Stimulated activated CD8-positive, alpha-beta memory T cell treated with anti-CD3 and anti-CD28 coated beads, Interleukin-4, amount 100 ng/mL, for 48 hours (primary cell): ENCODE measurements around the gene GRIA1.

Source experiments
- DNase-seq: peaks from one replicate; pipeline ENCODE4 v3.0.0-alpha.2; 2020

Gene GRIA1

DNA sequence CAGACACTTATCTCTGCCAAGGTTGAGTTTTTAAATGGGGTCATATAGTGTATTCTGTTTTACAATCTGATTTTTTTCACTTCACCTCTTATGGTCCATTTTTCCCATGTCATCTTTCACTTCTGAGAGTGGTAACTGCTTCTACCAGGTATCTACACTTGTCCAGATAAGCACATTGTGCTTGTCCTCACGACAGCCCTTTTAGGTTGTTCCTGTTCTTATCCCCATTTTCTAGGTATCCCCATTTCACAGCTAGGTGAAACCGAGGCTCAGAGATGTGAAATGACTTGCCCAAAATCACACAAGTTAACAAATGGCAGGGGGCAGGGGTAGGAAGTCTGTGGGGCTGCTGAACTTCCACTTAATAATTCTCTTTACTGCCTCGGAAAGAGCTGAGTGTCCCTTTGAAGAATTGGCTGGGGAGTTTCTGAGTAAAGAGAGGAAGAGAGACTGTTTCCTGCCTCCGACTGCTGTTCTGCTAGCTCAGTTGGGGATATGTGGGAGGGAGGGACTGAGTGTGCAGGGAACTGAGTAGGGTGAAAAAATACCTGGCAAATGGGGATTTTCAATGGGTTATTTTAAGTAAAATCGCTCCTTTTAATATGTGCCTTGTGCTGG is 255.4 kb downstream of the GRIA1 start:
- no peak for DNase-seq

DNA sequence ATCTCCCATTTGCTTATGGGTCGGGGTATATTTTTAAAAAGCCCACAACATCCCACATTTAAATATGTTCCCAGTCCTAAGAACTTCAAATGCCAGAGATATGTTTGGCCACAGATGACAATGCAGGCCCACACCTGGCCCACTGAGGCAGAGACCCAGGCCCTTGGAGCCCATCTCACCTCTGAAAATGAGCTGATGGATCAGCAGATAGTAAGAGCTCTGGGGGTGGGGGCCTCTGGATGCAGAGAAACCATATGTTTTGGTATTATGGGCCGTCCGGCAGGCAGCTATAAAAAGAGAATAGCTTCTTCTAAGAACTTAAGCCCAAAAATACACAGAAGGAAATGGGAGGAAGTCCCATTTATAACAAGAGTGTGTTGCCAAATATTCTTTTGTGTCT is 256.0 kb downstream of the GRIA1 start:
- no peak for DNase-seq

DNA sequence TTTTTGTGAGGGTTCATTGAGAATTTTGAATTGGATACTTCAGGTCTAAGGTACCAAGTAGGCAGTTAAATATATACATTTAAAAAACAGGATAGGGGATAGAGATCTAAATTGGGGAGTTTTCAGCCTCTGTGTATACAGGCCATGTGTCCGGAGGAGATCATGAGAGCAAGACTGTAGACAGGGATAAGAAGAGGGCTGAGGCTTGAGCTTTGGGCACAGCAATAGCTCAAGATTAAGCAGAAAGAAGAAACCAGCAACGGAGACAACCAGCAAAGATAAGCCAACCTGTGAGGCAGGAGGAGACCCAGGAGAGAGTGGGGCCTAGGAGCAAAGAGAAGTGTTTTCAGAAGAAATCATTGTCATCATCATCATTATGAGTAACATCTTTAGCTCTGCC is 258.4 kb downstream of the GRIA1 start:
- DNase-seq = no peak

DNA sequence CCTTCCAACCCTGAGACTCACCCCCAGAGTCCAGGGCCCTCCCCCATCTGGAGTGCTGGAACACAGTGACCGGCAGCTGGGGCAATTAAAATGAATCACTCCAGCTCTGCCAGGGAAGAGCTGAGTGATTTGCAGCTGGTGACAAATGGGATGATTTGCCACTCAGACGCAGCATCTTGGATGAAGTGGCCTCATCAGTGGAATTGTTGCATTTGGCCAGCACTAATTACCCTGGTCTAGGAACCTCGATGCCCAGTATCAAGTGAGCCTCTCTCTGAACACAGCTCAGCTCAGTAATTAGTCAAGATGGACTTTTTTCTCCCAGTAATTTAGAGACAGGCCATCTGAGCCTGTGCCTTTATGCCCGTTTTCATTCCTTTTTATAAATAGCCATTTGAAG is 259.5 kb downstream of the GRIA1 start:
- no peak for DNase-seq

DNA sequence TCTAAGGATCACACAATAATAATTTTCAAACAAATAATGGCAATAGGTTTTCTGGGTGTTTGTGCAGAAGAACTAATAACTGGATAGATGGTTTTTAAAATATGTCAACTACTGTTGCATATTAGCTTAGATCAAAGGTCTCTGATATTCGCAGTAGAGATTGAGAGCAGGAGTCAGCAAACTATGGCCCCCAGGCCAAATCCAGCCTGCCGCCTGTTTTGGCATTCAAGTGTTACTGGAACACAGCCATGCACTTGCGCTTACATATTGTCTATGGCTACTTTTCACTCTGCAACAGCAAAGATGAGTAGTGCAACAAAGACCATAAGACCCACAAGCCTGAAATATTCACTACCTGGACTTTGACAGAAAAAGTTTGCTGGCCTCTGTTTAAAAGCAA is 260.8 kb downstream of the GRIA1 start:
- DNase-seq = no peak

DNA sequence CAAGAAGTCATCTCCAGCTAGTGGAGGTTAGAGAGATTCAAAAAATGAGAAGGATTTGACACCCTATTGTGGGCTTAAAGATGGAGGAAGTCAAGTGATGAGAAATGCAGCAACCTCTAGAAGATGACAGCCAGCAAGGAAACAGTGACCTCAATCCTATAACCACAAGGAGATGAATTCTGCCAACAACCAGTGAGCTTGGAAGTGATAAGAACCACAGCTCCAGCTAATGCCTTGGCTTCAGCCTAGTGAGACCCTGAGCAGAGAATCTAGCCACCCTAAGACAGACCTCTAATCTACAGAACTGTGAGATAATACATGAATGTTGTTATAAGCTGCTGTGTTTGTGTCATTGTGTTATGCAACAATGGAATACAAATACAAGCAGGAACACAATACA is 262.4 kb downstream of the GRIA1 start:
- no peak for DNase-seq

DNA sequence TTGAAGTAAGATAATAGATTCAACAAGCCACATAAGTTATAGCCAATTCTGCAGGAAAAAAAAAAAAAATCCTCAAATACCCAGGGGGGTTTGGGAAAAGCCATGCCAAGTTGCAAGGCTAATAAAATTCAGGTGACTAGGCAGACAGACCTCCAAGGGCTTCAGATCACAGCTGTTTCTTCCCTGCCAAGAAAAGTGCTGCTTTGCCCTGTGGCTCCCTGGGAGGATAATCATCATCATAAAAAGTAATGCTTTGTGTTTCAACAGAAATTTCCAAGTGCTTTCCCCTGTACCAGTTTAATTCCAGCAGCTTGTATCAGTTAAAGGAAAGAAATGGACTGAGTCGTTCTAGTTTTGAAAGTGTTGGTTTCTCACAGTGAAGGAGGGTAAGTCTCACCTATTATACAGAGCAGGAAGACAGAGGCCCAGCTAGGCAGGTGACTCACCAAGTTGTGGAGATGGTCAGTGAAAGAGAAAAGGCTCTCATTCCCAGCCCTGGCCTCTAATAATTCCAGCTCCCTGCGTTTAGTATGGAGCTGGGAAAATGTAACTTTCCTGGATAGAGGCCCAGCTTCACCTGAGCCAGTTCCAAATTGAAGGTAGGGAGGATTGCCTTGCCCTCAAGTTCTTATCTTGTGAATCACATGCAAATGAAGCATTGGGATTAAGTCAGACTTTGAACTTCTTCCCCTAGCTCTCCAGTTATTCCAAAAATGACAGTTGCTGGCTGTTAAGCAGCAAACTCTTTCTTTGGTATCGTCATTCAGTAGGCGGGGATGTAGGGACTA is 263.4 kb downstream of the GRIA1 start:
- no peak for DNase-seq

DNA sequence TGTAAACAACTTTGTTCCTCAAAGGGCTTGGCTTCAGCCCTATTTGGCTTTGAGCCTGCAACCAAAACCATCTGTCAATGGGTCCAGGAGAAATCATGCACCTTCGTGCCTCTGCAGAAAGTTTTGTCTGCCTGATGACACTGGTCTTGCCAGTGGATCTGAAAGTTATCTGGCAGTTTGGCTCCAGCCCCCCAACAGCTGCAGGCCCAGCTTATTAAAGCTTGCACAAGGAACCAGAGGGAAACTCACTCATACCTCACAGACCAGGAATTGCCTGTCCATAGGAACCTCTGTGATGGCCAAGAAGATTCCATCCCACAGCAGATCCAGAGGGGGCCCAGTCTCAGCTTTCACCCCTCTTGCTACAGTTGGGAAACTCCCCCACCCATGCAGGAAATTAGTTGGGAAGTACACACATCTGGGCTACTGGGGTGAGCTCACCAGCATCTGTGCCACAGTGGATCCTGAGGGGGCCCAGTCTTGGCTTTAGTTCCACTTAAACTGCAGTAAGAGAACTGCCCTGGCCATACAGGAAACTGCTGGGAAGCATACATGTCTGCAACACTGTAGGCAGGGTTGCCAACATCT is 265.5 kb downstream of the GRIA1 start:
- no peak for DNase-seq

DNA sequence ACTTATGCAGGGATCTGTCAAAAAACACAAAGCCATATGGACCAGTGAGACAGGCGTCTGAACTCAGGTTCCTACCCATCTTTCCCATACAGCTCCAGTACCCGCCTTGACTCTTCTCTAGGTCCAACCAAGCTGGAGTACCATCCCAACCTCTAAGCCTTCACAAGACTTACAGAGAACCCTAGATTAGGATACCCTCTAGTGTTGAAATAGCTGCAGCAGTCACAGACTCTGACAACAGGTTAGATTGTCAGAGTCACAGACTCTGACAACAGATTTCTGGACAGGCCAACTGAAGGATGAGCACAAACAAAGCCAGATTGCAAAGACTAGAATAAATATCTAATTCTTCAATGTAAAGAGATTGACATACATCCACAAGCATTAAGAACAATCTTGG is 266.1 kb downstream of the GRIA1 start:
- DNase-seq = no peak

DNA sequence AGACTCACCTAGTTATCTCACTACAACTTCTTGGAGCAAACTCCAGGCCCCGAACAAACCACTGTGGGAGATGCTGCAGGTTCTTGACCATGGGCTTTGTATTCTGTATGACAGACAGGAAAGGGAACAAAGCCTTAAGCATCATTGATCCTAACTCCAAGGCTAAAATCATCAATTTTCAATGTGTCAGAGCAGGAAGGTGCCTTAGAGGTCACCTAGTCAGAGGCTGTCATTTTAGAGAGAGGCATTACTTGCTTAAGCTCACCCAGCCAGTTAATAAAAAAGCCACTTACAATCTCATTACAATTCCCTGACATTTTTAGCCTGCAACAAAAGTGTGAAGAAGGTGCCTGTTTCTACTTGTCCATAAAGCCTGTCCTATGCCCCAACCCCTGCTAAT is 275.5 kb downstream of the GRIA1 start:
- no peak for DNase-seq

DNA sequence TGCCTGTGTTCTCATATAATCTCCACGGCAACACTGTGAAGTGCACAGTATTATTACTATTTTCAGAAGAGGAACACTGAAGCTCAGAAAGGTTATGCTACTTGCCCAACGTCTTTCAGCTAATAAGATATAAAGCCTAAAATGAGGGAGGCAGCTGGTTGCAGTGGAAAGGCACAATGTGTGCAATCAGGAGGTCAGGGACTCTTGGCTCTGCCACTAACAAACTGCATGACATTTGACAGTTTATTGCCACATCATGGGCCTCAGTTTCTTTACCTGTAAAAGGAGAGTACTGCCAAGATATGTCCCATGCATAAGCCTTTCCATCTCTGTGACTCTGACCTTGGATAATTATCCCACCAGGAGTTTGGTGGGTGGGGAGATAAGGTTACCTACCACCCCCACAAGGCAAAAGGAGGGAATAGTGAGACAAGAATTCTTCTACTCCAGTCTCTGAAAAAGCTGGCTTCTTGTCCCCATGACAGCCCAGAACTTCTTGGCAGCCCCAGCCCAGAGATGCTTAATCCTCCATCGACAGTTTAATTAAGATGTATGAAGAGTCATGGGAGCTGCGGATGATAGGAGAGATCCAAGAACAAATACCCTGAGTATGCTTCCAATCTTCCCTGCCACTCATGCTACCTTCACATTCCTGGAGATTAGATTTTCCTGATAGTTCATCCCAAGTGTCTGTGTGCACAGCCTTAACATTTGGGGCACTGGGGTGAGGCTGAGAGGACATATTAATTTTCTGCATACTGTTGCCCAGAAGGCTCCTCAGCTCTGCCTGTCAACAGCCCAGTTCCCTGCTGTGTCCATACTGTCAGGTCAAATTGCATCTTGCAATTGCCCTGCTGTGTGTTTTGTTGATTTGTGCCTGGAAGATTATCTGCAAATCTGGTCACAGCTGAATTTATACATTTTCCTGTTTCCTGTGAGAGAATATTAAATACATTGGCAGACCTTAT is 277.0 kb downstream of the GRIA1 start:
- no peak for DNase-seq

DNA sequence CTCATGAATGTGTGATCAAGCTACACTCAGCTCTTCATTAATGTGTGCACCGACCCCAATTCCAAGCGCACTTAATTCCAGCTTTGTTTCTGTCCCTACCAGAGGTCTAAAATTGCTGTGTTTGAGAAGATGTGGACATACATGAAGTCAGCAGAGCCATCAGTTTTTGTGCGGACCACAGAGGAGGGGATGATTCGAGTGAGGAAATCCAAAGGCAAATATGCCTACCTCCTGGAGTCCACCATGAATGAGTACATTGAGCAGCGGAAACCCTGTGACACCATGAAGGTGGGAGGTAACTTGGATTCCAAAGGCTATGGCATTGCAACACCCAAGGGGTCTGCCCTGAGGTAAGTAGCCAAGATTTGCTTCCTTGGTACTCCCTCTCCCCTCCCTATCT is 279.6 kb downstream of the GRIA1 start:
- DNase-seq = no peak

DNA sequence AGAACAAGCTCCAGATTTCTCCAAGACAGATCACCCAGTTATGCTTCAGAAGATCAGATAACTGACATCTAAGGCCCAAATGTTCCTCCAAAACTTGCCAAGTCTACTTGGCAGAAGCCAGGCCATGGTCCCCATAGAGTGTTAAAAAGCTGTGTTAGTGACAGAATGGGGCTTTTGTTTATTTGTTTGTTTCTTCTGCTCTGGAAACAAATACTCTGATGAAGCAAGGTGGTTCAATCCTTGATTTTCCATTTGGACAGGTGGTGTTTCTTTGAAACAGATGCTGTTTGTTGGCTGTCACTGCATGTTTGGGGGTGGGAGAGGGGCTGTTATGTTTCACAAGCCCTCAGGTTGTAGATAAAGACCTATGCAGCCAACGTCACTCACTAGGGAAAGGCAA is 284.2 kb downstream of the GRIA1 start:
- DNase-seq = no peak

DNA sequence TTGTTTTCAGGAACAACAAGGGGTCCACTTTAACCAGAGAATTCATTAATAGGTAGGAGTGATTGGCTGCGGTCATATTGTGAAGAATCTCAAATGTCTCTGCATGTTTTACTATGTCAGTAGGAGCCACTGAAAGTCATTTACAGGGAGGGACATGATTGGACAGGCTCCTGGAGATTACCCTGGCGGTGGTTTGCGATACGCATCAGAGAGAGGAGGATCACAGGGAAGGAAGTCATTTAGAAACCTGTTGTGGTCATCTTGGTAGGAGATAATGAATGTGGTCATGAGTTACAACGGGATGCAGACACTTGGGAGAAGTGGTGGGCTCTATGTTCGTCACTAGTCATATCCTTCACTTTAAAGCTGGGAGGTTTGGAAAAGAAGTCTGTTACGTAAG is 285.5 kb downstream of the GRIA1 start:
- no peak for DNase-seq

DNA sequence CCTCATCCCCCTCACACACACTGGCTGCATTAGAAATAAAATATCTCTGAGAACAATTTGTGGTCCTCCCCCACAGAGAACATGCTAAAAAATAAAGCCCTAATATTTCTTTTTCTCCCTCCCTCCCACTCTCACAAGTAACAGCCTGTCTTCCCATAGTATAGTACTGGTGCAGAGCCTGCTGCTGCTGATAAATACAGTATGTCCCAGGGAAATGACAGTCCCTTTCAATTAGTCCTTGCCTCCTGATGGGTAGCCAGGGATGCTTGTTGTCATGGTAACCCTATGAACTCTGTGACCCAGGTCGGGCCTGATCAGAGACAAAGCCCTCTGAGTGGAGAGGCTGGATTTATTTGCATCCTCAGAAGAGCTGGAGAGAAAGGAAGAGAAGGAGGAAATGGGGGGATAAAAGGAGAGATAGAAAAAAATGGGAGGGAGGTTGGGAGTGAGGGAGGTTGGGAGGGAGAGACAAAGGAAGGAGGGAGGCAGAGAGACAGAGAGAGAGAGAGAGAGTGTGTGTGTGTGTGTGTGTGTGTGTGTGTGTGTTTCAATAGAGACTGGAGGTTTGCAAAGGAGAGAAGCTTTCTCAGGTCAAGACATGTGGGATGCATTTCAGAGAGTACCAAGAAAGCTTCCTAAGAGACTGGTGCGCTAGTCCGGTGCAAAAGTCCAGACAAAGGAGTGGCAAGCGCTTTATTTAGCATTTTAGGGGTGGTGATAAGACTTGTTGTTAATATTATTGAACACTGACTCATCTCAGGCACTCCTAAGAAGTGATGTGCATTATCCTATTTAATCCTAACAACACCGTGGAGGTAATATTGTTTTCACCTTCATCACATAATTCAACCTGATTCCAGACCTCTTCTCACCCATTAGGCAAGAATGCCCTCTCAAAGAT is 287.5 kb downstream of the GRIA1 start:
- DNase-seq = no peak

DNA sequence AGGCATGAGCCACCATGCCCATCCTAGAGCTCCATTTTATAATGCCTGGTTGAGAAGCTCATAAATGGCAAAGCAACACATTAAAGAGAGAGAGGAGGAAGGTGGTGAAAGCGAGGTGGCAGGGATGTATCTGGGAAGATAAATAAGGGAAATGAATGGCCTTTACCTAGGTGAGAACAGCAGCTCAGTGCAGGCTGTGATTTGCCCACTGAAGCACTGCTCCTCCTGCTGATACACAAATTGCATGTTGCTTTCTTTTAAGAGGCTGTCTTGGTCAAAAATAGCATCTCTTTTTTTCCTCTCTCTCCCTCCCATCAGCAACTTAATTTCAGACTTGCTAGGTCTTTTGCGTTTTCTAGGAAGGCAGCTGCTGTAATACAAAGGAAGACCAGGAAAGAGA is 289.4 kb downstream of the GRIA1 start:
- no peak for DNase-seq

DNA sequence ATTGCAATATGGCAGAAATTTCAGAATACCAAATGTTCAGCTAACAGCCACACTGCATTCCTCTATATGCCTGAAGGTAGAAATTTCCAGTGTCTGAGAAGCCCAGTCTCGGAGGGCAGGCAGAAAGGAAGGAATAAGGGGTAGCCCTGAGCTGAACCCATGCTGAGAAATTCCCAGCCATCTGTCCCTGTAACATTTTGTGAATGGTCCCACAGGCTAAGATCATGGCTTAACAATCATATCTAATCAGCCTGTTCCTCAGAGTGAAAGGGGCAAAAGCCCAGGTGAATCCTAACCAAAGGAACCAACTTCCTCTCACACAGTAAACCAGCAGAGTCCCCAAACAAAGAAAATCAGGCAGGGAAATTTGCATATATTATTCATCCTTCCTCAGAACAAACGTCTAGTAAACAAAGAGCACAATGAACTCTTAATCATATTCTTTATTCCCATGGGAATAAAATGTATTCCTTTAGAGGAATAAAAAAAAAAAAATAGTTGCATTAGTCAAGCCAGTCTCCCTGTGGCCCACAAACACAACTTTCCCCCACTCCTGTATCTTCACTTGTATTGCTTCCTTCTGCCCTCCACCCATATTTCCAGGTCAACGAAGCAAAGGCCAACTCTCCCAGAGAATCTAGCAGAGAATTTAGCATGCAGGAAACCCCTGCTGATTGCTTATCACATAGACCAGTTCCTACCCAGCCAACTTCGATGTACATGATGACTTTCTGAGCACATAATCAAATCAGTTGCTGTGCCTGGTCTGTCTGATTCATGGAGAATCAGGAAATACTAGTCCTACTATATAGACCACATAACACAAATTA is 290.6 kb downstream of the GRIA1 start:
- DNase-seq = no peak

DNA sequence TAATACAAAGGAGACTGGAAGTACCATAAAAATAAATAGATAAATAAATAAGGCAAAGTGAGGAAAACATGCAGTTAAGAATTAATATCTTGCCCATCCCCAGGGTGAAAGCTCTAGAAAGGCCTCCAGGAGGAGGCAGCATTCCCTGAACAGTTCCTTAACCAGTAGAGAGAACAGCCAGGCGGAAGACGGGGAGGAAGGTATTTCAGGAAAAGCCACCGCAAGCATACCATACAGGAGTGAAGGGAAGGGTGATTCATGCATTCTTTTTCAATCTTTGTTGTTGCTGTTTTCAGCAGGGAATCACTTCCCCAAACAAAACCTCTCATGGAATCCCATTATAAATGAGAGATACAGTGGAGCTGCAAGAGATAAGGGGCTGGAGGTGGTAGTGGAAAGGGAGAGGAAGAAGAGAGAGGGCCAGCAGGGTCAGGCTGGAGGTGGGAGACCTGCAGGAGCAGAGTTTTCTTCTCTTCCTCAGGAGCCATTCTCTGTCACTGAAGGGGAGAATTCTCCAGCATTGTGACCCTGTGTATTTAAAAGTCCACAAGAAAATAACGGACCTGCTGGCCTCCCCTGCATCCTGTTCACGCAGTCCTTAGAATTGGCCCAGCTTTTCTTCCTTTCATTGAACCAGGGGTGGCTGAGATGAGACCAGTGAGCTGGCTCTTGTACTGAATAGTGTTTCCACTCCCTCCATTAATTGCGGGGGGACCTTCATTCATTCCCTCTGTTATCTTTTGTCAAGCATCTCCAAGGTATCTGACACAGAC is 292.3 kb downstream of the GRIA1 start:
- no peak for DNase-seq

DNA sequence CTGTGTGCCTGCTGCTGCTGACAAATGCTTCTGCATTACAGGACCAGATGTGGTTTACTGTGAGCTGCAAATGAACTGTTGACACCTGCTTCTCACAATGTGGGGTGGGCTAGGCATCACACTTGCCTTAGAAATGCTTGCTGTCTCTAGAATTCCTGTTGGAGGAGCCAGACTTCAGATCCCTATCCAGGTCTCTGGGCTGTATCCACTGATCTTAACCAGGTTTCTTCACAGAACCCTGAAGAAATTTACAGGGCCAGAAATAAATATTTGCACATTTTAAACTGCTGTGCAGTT is 292.8 kb downstream of the GRIA1 start:
- DNase-seq = no peak

DNA sequence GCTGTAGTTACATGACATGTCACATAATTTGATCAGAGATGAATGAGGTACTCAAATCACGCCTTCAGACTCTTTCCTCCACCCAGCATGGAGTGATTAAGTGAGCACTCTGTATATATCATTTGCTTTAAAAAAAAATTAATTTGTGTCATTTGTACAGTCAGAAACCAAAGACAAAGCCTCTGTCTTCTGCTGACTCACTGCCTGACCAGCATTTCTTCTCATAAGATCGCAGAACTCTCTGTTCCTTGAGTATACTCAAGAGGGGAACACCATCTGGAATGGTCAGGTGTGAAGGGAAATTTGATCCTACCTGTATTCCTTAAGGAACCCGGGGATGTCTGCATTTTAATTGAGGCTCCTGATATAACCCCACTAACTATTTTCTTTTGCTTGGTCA is 293.8 kb downstream of the GRIA1 start:
- no peak for DNase-seq

DNA sequence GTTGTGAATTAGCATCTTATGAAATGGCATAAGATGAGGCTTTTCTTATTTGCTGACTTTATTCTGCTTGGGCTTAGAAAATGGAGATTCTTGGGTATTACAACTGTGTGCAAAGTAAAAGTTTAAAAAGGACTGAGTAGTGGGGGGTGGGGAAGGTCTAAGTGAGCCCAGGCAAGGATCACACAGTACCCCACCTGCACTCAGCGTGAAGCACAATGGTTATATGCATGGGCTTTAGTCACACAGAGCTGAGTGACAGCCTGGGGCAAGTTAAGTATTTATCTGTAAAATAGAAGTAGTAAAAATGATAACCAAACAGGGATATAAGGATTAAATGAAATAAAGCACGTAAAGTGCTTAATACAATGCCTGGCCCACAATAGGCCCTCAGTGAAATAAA is 300.9 kb downstream of the GRIA1 start:
- no peak for DNase-seq
